ENCODE measurements around the gene HIBCH. TPM values are rescaled to one million over a fixed set of nuclear protein-coding genes. Genes with fewer than 3 reads are reported as not detected.

Gene HIBCH
- total RNA-seq, 1 donor from 2014 or later = 16.3 TPM

- Histone ChIP-seq H3K36me3 (ENCODE audit: insufficient read depth, low read length) (no peaks in the 10 kb centered on the region), H3K27ac (ENCODE audit: low read depth, low read length) (no peak overlapping the region), H3K79me2 (ENCODE audit: insufficient read depth, low read length) (no peaks in the 10 kb centered on the region), H3K9ac (ENCODE audit: low read length) (no peak overlapping the region), H4K20me1 (ENCODE audit: insufficient read depth, low read length) (no peaks in the 10 kb centered on the region), H3K4me2 (ENCODE audit: low read length) (no peak overlapping the region), H3K27me3 (ENCODE audit: insufficient read depth, low read length) (no peaks in the 10 kb centered on the region), H2AFZ (ENCODE audit: low read depth, low read length) (no peak overlapping the region), H3K4me1 (ENCODE audit: insufficient read depth, low read length) (peaks cover 9% of the 10 kb centered on the region), H3K4me3 (ENCODE audit: insufficient read depth, low read depth, low read length) (no peak overlapping the region), H3K9me3 (ENCODE audit: insufficient read depth, low read depth, low read length) (no peaks in the 10 kb centered on the region)
- H3K27ac Mint-ChIP-seq (ENCODE audit: unreplicated experiment) = no peak overlapping the region
- H3K4me3 Mint-ChIP-seq (ENCODE audit: unreplicated experiment) = no peak overlapping the region
- H3K27me3 Mint-ChIP-seq (ENCODE audit: low read depth, unreplicated experiment) = peaks cover 6% of the 10 kb centered on the region
- TF ChIP-seq, protein P1, sequence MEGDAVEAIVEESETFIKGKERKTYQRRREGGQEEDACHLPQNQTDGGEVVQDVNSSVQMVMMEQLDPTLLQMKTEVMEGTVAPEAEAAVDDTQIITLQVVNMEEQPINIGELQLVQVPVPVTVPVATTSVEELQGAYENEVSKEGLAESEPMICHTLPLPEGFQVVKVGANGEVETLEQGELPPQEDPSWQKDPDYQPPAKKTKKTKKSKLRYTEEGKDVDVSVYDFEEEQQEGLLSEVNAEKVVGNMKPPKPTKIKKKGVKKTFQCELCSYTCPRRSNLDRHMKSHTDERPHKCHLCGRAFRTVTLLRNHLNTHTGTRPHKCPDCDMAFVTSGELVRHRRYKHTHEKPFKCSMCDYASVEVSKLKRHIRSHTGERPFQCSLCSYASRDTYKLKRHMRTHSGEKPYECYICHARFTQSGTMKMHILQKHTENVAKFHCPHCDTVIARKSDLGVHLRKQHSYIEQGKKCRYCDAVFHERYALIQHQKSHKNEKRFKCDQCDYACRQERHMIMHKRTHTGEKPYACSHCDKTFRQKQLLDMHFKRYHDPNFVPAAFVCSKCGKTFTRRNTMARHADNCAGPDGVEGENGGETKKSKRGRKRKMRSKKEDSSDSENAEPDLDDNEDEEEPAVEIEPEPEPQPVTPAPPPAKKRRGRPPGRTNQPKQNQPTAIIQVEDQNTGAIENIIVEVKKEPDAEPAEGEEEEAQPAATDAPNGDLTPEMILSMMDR (IDR thresholded peaks at IDR 0.05; ENCODE audit: insufficient read depth, low read depth, low read length) = no peak
- no peaks in the 10 kb centered on the region for H3K4me1 Mint-ChIP-seq (ENCODE audit: low read depth, unreplicated experiment)
- no peaks in the 10 kb centered on the region for H3K36me3 Mint-ChIP-seq (ENCODE audit: low read depth, unreplicated experiment)
- no peak for DNase-seq (ENCODE audit: low read depth)
- FAIRE-seq = no peak
- H3K9me3 Mint-ChIP-seq (ENCODE audit: unreplicated experiment) = peaks cover 4% of the 10 kb centered on the region
Observed at GRCh38 chr2:190178066-190178722, 141.4 kb downstream of the HIBCH start.

GRCh38 chr2:190177249-190178040, 142.2 kb downstream of the HIBCH start:
- H3K4me3 Mint-ChIP-seq (ENCODE audit: unreplicated experiment) = no peak overlapping the region
- peaks cover 4% of the 10 kb centered on the region for H3K9me3 Mint-ChIP-seq (ENCODE audit: unreplicated experiment)
- no peak overlapping the region for H3K27ac Mint-ChIP-seq (ENCODE audit: unreplicated experiment)

More at GRCh38 chr2:190177249-190178040, 142.2 kb downstream of the HIBCH start:
- Histone ChIP-seq H3K27me3 (ENCODE audit: insufficient read depth, low read length) (no peaks in the 10 kb centered on the region), H4K20me1 (ENCODE audit: insufficient read depth, low read length) (no peaks in the 10 kb centered on the region), H3K27ac (ENCODE audit: low read depth, low read length) (no peak overlapping the region), H3K9me3 (ENCODE audit: insufficient read depth, low read depth, low read length) (no peaks in the 10 kb centered on the region), H3K36me3 (ENCODE audit: insufficient read depth, low read length) (no peaks in the 10 kb centered on the region), H2AFZ (ENCODE audit: low read depth, low read length) (no peak overlapping the region), H3K4me3 (ENCODE audit: insufficient read depth, low read depth, low read length) (no peak overlapping the region), H3K4me2 (ENCODE audit: low read length) (no peak overlapping the region), H3K9ac (ENCODE audit: low read length) (no peak overlapping the region), H3K79me2 (ENCODE audit: insufficient read depth, low read length) (no peaks in the 10 kb centered on the region), H3K4me1 (ENCODE audit: insufficient read depth, low read length) (peaks cover 9% of the 10 kb centered on the region)
- DNase-seq (ENCODE audit: low read depth) (no peak), FAIRE-seq (no peak)
- Mint-ChIP-seq H3K4me1 (ENCODE audit: low read depth, unreplicated experiment) (no peaks in the 10 kb centered on the region), H3K36me3 (ENCODE audit: low read depth, unreplicated experiment) (no peaks in the 10 kb centered on the region), H3K27me3 (ENCODE audit: low read depth, unreplicated experiment) (peaks cover 6% of the 10 kb centered on the region)
- TF ChIP-seq EZH2 (IDR thresholded peaks at IDR 0.05; ENCODE audit: insufficient read depth, low read length) = no peak
- TF ChIP-seq, protein P1 (IDR thresholded peaks at IDR 0.05; ENCODE audit: insufficient read depth, low read depth, low read length) = no peak

Data from astrocyte (in vitro differentiated cells and primary cell).